ENCODE measurements around the gene FLNC.

The FLNC gene

DNA sequence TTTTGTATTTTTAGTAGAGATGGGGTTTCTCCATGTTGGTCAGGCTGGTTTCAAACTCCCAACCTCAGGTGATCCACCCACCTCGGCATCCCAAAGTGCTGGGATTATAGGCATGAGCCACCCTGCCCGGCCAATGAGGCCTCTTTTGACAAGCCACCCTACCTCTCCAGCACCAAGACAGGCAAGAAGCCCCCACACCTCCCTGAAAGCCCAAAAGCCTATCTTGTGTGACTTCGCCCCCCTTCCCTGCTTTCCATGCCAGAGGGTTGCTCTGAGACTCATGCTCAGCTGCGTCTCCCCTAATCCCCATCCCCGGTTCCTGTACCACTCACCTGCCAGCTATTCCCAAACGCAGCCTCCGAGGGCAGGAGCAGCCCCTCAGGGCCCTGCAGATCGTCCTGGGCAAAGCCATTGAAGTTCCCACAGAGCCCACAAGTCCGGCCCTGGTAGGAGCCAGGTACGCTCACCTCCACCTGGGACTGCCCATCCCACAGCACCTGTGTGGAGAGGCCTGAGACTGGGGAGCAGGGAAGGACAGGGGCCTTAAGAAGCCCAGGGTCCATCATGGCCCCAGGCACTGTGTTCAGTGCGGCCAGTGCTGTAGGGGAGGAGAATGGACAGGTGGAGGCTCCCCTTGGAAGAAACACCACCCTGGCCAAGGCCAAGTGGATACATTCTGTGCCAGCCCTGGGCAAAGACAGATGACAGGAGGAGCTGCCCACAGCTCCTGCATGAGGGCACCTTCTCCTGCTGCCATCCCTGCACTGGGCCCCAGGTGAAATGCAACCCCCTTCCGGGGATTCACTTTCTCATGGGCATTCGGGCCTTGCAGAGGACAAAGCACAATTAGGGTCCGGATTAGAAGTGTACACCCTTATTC, 48.3 kb downstream of the FLNC start:
- no peak for FAIRE-seq
- TF ChIP-seq TAF1 (IDR thresholded peaks at IDR 0.05; ENCODE audit: borderline replicate concordance, low read depth, low read length) (no peak), POLR2A (IDR thresholded peaks at IDR 0.05; ENCODE audit: low read depth, low read length) (no peak), POLR2AphosphoS5 (IDR thresholded peaks at IDR 0.05; ENCODE audit: low read depth, low read length) (no peak)
- no peak for DNase-seq (ENCODE audit: insufficient read length)

DNA sequence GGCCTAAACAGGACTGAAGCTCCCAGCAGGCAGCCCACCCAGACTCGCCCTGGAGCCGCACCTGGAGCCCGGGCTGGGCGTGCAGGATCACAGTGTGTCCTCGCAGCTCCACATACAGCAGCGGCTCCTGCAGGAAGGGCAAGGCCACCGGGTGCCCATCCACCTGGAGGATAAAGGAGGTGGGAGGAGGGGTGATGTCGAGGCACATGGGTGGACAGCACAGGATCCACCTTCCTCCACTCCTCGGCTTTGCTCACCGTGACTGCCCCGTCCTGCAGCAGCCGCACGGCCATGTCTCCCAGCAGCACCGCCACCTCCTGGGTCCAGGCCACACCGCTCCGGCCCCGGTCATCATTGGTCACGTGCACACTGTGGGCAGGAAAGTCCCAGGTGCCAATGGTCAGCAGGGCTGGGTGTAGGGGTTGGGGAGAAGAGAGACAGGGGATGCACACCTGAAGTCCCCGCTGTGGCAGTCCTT, 49.3 kb downstream of the FLNC start:
- FAIRE-seq (no peak), DNase-seq (ENCODE audit: insufficient read length) (no peak)
- no peak for TF ChIP-seq POLR2A (IDR thresholded peaks at IDR 0.05; ENCODE audit: low read depth, low read length)
- TF ChIP-seq POLR2AphosphoS5 (IDR thresholded peaks at IDR 0.05; ENCODE audit: low read depth, low read length): no peak
- TF ChIP-seq TAF1 (IDR thresholded peaks at IDR 0.05; ENCODE audit: borderline replicate concordance, low read depth, low read length): no peak

DNA sequence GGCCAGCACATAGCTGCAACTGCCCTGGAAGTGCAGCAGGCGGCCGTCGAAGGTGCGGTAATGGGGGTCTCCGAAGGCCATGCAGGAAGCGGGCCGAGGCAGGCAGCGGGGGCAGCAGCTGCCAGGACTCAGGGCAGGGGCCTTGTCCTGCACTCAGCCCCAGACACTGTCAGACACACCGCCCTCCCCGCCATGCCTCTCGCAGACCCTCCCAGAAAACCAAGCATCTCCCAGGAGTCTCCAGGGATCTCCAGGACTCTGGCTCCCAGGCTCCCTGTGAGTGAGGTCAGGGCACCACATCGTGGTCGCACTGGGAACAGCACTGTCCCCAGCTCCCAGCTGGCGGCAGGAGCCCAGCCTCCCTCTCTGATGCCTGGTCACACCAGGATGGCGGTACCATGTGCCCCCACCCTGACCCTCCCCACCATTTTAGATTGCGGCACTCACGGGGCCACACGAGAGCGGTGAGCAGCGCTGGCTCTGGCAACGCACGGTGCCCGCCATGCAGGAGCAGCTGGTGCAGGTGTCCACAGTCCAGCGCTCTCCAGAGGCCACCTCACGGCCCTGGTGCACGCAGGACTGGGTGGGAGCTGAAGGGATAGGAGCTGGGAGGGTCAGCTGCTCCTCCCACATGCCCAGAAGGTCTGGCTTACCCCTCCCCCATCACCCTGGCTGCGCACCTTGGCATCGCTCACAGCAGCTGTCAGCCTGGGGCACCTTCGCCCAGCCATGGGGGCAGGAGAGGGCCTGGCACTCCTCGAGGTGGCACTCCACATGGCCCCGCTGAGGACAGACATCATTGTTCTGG, 49.9 kb downstream of the FLNC start:
- DNase-seq (ENCODE audit: insufficient read length): no peak
- TF ChIP-seq POLR2AphosphoS5 (IDR thresholded peaks at IDR 0.05; ENCODE audit: low read depth, low read length): no peak
- no peak for TF ChIP-seq TAF1 (IDR thresholded peaks at IDR 0.05; ENCODE audit: borderline replicate concordance, low read depth, low read length)

GRCh38 chr7:128880791-128881457, 50.7 kb downstream of the FLNC start:
- FAIRE-seq (no peak), DNase-seq (ENCODE audit: insufficient read length) (no peak)
- TF ChIP-seq TAF1 (IDR thresholded peaks at IDR 0.05; ENCODE audit: borderline replicate concordance, low read depth, low read length) (no peak), POLR2AphosphoS5 (IDR thresholded peaks at IDR 0.05; ENCODE audit: low read depth, low read length) (no peak), POLR2A (IDR thresholded peaks at IDR 0.05; ENCODE audit: low read depth, low read length) (no peak)

More for the DNA sequence above, 49.9 kb downstream of the FLNC start:
- no peak for FAIRE-seq

DNA sequence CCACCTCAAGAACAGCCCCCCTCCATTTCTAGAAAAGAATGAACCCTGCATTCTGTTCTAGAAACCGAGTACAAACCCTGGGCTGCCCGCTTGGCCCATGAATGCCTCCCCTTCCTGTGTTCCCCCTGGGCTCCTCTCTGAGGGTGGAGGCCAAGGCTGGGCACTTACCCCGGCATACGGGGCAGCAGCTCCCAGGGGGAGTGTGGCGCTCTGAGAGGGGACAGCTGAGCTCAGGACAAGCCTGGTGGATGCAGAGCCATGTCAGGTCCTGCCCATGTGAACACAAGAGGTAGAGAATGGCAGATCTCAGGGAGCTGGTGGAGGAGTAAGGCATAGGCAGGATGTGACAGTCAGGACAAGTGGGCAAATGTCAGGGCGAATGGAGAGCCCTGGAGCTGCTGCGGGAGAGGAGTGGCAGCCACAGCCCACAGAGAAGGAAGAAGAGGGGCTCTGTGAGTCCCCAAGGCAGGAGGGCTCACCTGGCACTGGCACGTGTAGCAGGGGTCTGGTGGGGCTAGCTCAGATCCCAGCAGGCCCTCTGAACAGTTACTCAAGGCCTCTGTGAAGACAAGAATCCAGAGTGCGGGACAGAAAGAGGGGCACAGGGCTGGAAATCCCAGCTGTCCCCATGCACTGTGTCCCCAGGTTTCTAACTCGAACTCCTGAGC, 51.4 kb downstream of the FLNC start:
- no peak for FAIRE-seq
- no peak for DNase-seq (ENCODE audit: insufficient read length)
- TF ChIP-seq POLR2AphosphoS5 (IDR thresholded peaks at IDR 0.05; ENCODE audit: low read depth, low read length) (no peak), TAF1 (IDR thresholded peaks at IDR 0.05; ENCODE audit: borderline replicate concordance, low read depth, low read length) (no peak), POLR2A (IDR thresholded peaks at IDR 0.05; ENCODE audit: low read depth, low read length) (no peak)

DNA sequence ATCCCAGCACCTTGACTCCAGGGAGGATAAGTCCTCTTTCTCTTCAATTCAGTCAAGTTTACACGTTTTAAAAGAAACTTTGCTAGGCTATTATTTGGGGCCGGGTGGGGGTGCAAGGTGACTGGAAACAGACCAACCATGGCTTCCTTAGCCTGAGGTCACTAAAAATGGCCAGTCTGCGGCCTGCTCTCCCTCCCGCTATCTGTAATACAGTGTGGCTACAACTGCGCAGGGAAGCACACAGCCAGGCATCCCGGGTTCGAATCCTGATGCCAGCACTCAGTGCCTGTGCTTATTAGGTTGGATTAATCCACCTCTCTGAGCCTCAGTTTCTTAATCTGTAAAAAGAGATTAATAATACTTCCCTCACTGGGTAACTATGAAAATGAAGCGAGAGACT, 51.9 kb downstream of the FLNC start:
- no peak for DNase-seq (ENCODE audit: insufficient read length)
- no peak for FAIRE-seq
- TF ChIP-seq TAF1 (IDR thresholded peaks at IDR 0.05; ENCODE audit: borderline replicate concordance, low read depth, low read length) (no peak), POLR2A (IDR thresholded peaks at IDR 0.05; ENCODE audit: low read depth, low read length) (no peak), POLR2AphosphoS5 (IDR thresholded peaks at IDR 0.05; ENCODE audit: low read depth, low read length) (no peak)

- FAIRE-seq (peak; percentile 89), DNase-seq (ENCODE audit: insufficient read length) (peak; percentile 98)
- TF ChIP-seq POLR2AphosphoS5 (IDR thresholded peaks at IDR 0.05; ENCODE audit: low read depth, low read length) (0 out of 2 replicates have a peak, but pooled peaks have one; percentile 34), POLR2A (IDR thresholded peaks at IDR 0.05; ENCODE audit: low read depth, low read length) (peak; percentile 71), TAF1 (IDR thresholded peaks at IDR 0.05; ENCODE audit: borderline replicate concordance, low read depth, low read length) (0 out of 2 replicates have a peak, but pooled peaks have one; percentile 16)
Observed at GRCh38 chr7:128883622-128884448, 53.6 kb downstream of the FLNC start.

GRCh38 chr7:128884561-128885369, 54.6 kb downstream of the FLNC start:
- TF ChIP-seq POLR2AphosphoS5 (IDR thresholded peaks at IDR 0.05; ENCODE audit: low read depth, low read length) (no peak), POLR2A (IDR thresholded peaks at IDR 0.05; ENCODE audit: low read depth, low read length) (no peak), TAF1 (IDR thresholded peaks at IDR 0.05; ENCODE audit: borderline replicate concordance, low read depth, low read length) (no peak)
- no peak for FAIRE-seq
- DNase-seq (ENCODE audit: insufficient read length): no peak

- DNase-seq (ENCODE audit: insufficient read length) (no peak), FAIRE-seq (no peak)
- TF ChIP-seq POLR2A (IDR thresholded peaks at IDR 0.05; ENCODE audit: low read depth, low read length): no peak
- TF ChIP-seq TAF1 (IDR thresholded peaks at IDR 0.05; ENCODE audit: borderline replicate concordance, low read depth, low read length): no peak
- TF ChIP-seq POLR2AphosphoS5 (IDR thresholded peaks at IDR 0.05; ENCODE audit: low read depth, low read length): no peak
Observed at GRCh38 chr7:128885370-128886187, 55.4 kb downstream of the FLNC start.
